ENCODE results near the gene MMP11. TPM values are rescaled to one million over a fixed set of nuclear protein-coding genes. Genes with fewer than 3 reads are reported as not detected.

Gene MMP11
- total RNA-seq, 1 donor from 2014 or later, result 4.9 TPM

- no peak for DNase-seq
These were observed 59.1 kb downstream of the MMP11 start for GRCh38 chr22:23831781-23832180.

DNA sequence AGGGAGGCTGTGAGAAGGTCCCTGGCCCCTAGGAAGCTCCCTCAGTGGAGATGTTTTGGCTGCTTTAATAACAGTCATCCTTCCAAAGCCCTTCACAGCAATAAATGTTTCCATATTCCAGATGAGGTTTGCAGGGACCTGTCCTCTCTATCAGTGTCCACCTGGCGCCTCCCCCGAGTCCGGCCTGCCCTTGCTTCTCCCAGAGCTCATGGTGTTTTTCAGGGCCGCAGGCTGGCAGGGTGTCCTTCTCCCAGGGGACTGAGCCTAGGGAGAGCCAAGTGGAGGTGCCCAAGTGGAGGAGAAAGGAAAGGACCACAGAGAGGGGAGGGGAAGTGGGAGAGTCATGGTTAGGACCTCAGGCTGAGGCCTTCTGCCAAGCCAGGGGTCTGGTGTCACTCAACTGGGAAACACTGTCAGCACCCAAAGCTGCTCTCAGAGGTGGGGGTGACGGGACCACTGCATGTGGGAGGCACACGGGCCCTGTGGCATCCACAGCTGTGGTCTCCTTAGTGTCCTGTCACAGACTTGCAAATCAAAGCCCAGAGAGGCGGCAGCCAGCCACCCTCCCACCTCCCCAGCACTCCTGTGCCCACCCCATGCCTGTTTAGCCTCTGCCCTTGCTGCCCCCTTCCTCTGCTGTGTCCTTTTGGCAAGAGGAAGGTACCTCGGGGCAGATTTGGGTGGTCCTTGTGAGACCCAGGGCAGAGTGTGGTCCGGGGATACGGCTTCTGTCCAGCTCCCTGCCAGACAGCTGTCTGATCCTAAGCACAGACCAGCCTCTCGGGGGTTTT, 59.8 kb downstream of the MMP11 start:
- no peak for DNase-seq

GRCh38 chr22:23833017-23833751, 60.5 kb downstream of the MMP11 start:
- no peak for DNase-seq

Other genes starting within 250 kb of the MMP11 start
- gene IGLL1, start 192.6 kb upstream of the MMP11 start, total RNA-seq, result 0.39 TPM
- 0.39 TPM for gene DRICH1, start 140.5 kb upstream of the MMP11 start, total RNA-seq
- gene RGL4, start 81.8 kb upstream of the MMP11 start, total RNA-seq, result 2.7 TPM
- gene ZNF70, start 21.7 kb upstream of the MMP11 start, total RNA-seq, result 4.3 TPM
- gene VPREB3, start 18.4 kb upstream of the MMP11 start, total RNA-seq, result not detected
- 0.30 TPM for gene C22orf15, start 9.9 kb upstream of the MMP11 start, total RNA-seq
- 17.1 TPM for gene CHCHD10, start 4.9 kb upstream of the MMP11 start, total RNA-seq
- 24.8 TPM for gene SMARCB1, start 14.1 kb downstream of the MMP11 start, total RNA-seq
- 0.49 TPM for gene DERL3, start 66.2 kb downstream of the MMP11 start, total RNA-seq
- 4.2 TPM for gene SLC2A11, start 85.0 kb downstream of the MMP11 start, total RNA-seq
- gene MIF, start 121.5 kb downstream of the MMP11 start, total RNA-seq, result 69.8 TPM
- 0.89 TPM for gene GSTT2B, start 188.3 kb downstream of the MMP11 start, total RNA-seq
- 0.20 TPM for gene DDTL, start 194.0 kb downstream of the MMP11 start, total RNA-seq
- gene DDT, start 201.6 kb downstream of the MMP11 start, total RNA-seq, result 51.6 TPM
- not detected for gene GSTT2, start 207.3 kb downstream of the MMP11 start, total RNA-seq
- gene GSTT4, start 232.6 kb downstream of the MMP11 start, total RNA-seq, result not detected
- 39.1 TPM for gene CABIN1, start 238.5 kb downstream of the MMP11 start, total RNA-seq

All from skin of body (tissue), 2 donors.